Left hindlimb (tissue), 1 donor: ENCODE results near the gene SPO11.
A peak's percentile ranks its signal among the peaks of the same experiment; 100 is the strongest.
"Not testable (repeated sequence)": the region's sequence is repeated elsewhere in the genome, so short reads cannot be mapped to it uniquely, and the experiment has no call there.

Experiments
- DNase-seq: peaks from one replicate; pipeline ENCODE4 v3.0.0-alpha.2; 2018

Gene SPO11

DNA sequence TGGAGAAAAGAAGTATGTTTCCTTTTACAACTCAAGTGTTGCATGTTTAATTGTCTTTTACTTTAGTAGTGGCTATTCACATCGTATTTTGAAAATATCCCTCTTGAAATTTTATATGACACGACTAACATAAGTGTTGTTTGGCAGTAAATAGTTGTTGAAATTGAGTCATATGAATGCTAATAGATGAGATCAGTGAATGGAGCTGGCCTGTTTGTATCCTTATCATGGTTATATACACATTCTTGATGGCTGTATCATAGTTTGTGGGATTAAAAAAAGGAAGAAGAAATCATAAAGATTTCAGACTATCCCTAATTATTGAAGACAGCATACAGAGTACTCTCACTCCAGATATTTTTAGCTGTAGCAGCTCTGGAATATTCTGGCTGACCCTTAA, 13.2 kb downstream of the SPO11 start:
- no peak for DNase-seq

DNA sequence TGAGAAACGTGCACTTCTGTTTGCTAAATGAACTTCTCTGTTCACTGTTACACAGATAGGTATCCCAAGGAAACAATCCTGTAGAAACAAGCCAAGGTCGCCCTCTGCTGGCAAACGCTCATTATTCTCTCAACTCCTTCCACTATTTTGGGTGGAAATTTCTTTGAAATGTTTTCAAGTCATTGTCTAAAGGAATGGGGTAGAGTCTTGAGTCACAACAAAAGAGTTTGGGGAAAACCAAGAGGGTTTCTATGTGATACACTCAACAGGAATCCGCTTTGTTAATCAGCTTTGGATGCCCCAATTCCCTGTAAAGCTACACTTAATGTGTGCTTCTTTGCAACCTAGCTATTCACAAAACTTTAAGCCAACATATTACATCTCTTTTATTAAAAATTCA, 16.9 kb downstream of the SPO11 start:
- peak; percentile 58 for DNase-seq

DNA sequence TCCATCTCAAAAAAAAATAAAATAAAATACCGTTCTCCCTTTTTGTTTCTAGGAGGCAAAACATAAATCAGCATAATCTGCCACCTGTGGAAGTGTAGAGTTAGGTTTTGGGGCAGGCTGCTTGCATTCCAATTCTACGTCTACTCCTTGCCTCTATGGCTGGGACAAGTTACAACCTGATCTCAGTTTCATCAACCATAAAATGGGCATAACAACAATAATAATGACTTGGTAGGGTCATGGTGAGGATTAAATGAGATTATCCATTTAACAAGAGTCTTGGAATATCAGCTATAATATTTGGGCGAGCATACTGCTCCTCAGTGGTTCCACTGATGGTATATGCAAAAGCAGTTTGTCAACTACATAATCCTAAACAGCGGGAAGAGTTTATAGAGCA, 17.8 kb downstream of the SPO11 start:
- no peak for DNase-seq

DNA sequence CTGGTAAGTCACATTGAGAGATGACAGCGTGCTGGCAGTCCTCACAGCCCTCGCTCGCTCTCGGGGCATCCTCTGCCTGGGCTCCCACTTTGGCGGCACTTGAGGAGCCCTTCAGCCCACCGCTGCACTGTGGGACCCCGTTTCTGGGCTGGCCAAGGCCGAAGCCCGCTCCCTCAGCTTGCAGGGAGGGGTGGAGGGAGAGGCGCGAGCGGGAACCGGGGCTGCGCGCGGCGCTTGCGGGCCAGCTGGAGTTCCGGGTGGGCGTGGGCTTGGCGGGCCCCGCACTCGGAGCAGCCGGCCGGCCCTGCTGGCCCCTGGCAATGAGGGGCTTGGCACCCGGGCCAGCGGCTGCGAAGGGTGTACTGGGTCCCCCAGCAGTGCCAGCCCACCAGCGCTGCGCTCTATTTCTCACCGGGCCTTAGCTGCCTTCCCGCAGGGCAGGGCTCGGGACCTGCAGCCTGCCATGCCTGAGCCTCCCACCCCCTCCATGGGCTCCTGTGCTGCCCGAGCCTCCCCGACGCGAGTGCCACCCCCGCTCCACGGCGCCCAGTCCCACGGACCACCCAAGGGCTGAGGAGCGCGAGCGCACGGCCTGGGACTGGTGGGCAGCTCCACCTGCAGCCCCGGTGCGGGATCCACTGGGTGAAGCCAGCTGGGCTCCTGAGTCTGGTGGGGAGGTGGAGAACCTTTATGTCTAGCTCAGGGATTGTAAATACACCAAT, 18.8 kb downstream of the SPO11 start:
- not testable (repeated sequence) for DNase-seq

DNA sequence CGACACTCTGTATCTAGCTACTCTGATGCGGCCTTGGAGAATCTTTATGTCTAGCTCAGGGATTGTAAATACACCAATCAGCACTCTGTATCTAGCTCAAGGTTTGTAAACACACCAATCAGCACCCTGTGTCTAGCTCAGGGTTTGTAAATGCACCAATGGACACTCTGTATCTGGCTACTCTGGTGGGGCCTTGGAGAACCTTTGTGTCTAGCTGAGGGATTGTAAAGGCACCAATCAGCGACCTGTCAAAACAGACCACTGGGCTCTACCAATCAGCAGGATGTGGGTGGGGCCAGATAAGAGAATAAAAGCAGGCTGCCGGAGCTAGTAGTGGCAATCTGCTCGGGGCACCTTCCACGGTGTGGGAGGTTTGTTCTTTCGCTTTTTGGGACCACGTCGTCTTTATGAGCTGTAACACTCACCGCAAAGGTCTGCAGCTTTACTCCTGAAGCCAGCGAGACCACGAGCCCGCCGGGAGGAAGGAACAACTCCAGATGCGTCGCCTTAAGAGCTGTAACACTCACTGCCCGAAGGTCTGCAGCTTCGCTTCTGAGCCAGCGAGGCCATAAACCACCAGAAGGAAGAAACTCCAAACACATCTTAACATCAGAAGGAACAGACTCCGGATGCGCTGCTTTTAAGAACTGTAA, 19.4 kb downstream of the SPO11 start:
- not testable (repeated sequence) for DNase-seq

DNA sequence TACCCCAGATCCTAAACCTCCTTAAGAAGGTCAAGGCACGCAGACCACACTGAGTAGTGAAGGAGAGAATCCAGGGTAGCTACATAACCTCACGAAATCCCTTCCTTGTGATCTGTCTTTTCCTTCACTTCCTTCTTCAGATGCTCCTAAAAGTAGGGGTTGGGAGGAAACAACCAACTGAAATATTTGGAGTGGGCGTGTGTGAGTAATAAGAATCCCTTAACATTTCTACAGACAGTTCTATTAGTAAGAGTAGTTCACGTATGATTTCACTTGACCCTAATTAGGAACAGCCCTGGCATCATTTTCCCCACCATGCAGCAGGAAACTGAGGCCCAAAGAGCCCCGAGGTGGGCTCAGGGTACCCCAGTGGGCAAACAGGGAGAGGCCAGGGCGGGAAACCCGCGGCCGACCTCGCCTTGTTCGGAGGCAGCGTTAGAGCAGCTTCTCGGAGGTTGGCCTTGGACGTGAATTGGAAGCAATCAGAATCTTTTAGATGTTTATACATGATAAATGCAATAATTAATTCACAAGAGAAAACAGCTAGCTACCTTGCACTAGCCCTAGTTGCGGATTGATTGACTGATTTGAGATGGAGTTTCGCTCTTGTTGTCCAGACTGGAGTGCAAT, 20.6 kb downstream of the SPO11 start:
- DNase-seq: no peak

DNA sequence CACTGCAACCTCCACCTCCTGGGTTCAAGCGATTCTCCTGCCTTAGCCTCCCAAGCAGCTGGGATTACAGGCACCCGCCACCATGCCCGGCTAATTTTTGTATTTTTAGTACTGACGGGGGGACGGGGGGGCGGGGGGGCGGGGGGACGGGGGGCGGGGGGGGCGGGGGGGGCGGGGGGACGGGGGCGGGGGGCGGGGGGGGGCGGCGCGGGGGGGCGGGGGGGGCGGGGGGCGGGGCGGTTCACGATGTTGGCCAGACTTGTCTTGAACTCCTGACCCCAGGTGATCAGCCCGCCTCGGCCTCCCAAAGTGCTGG, 21.1 kb downstream of the SPO11 start:
- DNase-seq: not testable (repeated sequence)

DNA sequence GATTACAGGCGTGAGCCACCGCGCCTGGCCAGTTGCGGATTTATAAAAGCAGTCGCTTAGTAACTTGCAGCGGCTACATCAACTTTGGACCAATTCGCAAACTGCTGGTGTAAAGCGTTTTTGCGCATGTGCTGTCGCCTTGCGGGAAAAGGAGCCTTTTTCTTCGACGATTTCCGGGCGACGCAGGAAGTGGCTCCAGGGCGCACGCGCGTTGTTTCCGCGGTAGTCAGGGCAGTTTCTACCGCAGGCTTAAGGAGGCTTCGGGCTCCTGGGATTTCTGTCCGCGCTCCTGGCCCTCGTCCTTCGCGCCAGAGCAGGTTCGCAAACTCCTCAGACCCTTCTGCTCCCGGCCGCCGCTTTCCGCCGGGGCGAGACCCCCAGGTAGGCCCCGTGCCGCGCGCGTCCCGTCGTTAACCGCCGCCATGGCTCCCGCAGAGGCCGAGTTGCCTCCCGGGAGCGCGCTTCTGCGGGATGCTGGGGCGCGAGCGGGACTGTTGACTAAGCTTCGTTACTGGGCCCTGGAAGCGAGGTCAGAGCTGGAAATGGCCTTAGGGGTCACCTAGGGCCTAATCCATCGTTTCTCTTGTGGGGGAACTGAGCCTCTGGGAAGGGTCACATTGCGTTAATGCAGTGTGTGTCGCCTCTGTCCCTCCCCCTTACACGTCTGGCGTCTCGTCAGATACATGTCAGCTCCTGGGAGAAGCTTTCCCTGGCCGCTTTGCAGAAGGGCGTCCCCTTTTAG, 21.6 kb downstream of the SPO11 start, which contains the start of gene RAE1:
RAE1 (plus strand) TSS at position 214 of the 742 bp plus-strand sequence. CDS start 2,784 bp downstream, outside the sequence.
- peak; percentile 92 for DNase-seq

DNA sequence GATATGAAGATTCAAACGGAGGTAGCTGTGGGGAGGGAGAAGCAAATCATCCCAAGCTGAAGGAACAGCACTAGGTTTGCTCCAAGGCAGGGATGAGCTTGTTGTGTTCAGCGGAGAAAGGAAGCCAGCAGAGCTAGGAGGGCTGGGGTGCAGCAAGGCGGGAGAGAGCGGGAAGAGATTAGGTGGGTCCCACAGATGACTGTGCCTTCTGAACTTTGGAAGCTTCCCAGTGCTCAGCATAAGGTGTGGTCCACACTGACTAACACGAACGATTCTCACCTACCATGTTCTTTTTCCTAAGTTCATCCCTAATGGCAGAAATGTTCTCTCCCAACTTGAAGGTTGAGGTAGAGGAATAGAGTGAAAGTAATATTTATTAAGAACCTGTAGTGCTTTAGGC, 22.7 kb downstream of the SPO11 start:
- DNase-seq: no peak

DNA sequence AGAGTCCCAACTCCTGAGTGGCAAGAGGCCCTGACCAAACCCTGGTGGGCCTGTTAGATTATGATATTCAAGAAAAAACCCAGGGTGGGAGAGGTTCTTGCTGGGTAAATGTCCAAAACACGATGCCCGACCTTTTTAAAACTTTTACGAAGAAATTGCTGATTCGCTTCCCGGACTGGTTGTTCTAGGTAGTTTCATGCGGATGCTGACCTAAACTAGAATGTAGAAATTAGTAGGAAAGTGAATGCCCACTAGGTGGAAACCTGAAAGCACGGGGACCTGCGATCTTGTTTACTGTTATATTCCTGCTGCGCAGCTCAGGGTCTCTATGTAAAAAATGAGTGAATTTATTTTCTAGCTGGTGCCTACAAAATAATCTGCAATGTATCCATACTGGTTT, 23.7 kb downstream of the SPO11 start:
- DNase-seq: no peak

DNA sequence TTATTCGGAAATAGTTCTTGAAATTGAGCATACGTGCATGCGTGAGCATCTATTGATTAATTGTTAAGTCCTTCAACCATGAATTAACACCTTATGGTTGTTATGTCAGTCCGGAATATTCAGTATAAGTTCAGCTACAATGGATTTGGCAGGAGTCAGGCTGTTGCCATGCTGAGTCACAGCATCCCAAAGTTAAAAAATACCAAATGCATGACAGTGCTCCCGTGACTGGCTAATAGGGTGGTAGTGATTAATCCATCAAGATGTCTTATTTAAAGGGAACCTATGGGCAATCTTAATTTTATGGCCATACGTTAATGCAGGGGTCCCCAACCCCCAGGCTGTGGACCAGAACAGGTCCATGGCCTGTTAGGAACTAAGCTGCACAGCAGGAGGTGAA, 31.9 kb downstream of the SPO11 start:
- DNase-seq: no peak

DNA sequence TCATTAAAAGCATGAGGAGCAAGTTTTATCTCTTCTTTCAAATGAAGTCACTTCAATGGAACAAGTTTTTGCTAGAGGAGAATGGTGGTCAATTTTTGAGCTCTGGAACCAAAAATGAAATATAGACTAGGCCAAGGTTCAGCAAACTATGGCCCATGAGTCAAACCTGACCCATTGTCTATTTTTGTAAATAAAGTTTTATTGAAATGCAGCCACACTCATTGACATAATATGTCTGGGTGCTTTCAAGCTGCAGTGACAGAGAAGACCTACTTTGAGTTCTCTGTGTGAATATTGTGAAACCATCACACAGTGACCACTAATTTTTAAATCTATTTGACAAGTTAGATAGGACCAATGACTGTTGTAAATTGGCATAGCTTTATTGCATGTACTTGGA, 34.8 kb downstream of the SPO11 start:
- no peak for DNase-seq

DNA sequence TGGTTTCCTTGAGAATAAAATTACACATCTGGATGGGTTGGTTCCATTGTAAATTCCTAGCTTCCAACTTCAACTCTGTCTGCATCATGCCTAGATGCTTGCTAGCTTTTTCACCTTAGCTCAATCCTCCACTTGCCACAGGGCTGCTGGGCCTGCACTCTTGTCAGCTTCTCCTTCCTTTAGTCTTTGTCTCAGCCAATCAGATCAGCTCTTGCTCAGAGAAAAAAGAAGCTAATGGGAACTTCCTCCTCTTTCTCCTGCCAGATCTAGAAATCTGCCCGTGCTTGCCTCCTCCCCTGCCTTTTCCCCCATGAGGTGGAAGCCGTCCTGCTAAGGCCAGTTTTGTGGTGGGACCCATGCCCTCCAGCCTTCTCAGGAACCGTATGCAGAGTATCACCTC, 40.0 kb downstream of the SPO11 start:
- no peak for DNase-seq

DNA sequence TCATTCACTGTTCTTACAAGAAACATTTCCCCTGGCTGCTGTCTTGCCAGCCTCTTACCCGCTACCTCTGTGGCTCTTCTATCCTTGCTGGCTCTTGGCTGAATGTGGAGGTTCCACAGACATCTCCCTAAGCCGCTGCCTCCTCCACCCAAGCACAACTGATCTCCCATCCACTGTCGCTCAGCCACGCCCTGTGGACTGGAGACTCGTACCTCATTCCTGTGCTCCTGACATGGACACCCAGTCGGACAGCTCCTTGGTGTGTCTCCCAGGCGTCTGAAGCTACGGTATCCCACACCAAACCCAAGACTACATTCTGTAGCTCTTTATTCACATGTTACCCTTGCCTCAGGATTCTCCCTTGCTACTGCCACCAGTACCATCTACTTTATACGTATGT, 40.7 kb downstream of the SPO11 start:
- no peak for DNase-seq

DNA sequence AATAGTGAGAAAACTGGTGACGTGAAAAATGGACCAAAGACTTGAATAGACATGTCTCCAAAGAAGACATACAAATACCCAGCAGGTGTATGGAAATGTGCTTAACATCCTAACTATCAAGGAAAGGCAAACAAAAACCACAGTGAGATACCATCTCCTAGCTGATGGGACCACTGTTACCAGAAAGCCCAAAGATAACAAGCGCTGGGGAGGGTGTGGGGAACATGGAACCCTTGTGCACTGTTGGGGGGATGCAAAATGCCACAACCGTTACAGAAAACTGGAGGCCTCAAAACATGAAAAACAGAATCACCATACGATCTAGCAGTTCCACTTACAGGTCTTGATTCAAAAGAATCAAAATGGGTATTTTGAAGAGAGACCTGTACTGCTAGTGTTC, 41.8 kb downstream of the SPO11 start:
- DNase-seq: no peak

DNA sequence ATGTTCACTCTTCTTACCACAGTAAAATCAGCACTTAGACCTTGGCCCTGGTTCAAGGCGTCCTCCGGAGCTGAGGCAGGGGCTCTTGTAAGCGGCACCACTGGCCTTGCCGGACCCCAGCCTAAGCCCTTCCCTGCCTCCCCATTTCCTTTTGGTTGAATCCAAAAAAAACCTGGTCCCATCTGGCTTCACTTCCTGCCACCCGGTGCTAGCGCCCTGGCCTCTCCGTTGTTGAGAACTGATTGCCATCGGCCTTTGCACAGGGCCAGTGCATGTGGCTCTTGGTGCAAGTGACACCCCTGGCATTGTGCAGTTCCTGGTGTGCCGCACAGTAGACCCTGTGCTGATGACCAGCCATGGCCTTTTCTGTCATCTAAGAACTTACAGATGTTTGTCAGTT, 42.6 kb downstream of the SPO11 start:
- DNase-seq: no peak

DNA sequence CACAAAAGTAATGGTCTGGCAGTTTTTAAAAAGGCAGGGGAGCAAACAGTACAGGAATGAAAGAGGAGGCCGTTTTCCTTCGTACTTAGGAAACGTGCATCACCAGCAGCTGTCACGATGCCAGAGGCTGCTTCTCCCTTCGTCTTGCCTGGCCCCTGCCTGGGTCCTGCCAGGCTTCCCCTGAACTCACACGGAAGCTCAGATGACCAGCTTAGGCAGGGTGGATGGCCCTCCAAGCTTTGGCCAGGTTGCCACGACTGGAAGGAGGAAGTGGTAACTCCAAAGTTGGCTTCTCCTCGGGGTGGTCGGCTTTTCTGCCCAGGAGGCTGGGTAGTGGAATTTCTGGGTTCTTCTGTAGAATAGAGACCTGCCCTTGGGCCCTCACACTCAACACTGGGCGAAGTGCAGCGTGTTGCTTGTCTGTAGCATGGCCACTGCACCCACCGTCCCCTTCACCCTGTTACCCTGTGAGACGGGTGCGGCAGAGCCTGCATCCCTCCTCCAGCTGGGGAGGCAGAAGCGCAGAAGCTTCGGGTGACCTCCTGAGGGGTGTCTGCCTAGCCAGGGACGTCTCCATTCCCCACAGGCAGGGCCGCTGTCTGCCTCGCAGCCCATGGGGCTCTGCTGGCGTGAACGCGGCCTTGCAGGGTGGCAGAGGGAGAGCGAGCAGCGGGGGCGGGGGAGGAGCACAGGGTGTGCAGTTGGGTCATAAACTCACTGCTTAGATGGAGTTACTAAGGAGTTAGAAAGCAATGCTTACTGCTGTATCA, 43.2 kb downstream of the SPO11 start:
- DNase-seq: no peak

DNA sequence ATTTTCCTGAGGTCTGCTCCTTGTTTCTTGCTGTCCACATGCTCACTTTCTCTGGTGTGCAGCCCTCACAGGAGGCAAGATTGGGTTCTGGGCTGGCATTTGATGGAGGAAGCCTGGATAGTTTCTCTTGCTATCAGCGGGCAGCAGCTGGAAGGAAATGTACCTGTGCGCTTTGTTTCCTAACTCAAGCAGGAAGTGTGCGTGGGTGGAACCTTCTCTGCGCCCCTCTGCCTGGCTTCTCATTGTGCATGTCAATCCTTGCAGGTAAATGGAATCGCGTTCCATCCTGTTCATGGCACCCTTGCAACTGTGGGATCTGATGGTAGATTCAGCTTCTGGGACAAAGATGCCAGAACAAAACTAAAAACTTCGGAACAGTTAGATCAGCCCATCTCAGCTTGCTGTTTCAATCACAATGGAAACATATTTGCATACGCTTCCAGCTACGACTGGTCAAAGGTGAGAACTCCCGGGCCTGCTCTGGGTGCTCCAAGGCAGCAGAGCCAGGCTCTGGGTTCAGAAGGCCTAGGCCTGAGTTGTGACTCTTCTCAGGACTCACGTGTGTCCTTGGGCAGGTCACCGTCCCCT, 44.8 kb downstream of the SPO11 start:
- no peak for DNase-seq

DNA sequence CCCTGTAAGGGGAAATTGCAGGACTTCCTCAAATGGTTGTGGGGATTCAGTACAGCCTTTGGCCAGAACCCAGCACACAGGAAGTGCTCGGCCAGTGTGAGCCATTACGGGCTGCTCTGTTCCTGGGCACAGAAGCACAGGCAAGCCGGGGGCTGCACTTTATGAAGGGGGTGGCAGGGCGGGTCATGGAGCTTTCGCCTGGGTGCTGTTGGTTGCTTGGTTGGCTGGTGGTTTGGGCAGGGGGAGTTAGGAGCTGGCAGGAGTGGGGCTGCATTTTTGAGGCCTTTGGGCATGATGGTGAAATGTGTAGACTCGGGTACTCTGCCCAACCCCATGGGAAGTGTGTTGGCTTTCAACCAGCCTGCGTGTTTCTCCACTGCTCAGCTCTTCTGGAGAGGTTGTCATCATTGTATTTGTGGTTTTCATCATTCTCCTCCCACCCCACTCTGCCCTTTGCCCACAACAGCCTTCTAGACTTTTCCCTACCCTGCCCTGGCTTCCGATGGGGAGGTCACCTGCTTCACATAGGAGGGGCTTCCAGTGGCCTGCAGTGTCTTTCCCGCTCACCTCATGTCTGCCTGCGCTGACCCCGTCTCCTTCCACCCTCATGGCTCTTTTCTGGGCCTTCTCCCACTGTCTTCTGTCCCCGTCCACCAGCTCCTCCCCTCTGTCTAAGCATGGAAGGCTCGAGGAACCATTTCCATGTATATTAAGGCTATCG, 45.5 kb downstream of the SPO11 start:
- DNase-seq: no peak

DNA sequence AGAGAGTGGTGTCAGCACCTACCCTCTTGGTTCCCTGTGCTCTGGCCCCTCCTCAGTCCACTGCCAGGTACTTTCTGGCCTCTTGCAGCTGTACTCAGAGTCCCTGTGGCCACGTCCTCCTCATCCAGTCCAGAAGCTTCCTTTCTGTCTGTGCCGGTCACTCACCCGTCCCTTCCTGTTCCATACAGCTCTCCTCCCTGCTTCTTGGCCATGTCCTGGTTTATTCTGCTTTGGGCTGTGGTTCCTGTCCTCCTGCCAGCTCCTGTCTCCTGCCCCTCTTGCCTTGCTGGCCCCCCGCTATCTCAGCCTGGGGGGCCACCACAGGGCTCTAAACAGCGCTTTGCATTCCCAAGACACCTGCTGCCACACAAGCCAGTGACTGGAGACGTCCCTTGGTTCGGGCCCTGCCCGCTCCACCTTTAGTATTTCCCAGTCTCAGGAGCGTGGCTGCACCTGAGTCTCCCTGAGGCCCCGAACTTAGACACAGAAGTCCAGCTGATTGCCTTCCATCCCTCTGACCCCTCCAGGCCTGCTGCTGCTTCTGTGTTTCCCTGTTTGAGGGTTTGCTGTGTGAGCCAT, 46.1 kb downstream of the SPO11 start:
- no peak for DNase-seq

DNA sequence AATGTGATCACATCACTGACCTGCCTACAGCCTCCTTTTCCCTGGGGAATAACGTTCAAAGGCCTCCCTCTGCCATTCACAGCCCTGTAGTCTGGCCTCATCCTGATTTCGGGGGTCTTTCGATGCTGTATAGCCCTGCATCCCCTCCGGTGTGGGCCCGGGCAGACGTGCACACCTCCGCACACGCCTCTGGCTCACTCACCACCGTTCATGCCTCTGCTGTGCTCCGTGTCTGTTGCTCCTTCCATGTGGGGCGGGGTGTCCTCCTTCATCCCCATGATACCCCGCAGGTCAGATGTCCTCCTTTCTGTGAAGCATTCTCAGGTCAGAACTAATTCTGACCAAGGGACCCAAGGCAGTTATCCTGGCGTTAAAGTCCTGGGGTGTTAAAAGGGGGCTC, 47.7 kb downstream of the SPO11 start:
- DNase-seq: no peak
